NK-92 (cell line): ENCODE results near the gene MPND.
A peak's percentile ranks its signal among the peaks of the same experiment; 100 is the strongest.

Experiments
- DNase-seq: peaks from one replicate; lab custom pipeline; 2025; ENCODE audit not compliant: unreplicated experiment; lab: John Stamatoyannopoulos, UW

MPND gene

DNA sequence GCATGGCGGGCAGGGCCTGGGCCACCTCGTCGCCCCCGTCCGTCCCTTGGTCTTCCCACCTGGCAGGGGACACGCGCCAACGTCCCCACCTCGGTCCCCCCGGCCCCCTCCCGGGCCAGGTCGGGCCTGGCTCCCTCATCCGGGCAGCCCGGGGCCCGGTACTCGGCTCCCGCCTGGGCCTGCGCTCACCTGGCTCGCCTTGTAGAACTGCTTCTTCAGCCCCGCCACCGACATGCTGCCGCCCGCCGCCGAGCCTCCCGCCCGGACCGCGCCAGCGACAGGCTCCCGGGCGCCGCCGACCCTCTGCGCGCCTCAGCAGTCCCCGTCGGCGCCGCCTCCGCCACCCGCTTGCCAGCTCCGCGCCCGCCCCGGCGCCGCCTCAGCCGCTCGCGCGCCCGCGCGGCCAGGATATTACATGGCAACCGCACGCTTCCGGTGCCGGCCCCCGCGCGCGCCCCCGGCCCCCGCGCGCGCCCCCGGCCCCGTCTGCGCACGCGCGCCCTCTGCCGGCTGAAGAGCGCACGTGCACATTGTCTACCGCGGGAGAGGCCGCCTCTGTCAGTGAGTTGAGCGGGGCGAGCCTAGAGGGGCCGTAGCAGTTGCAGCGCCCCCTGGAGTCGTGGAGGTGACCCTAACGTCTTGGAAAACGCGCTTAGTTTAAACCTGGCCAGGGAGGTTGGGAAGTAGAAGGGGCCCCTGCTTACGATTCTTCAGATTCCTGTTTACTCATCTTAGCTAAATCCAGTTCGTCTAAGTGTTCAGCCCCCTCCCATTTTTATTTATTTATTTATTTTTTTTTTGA is 57.0 kb downstream of the MPND start, which contains the start of gene SH3GL1:
SH3GL1 (minus strand) TSS at position 413 of the 802 bp plus-strand sequence; CDS start at position 234, 179 bp downstream.
- peak; percentile 32 for DNase-seq

GRCh38 chr19:4401769-4402170 is 58.4 kb downstream of the MPND start:
- no peak for DNase-seq

DNA sequence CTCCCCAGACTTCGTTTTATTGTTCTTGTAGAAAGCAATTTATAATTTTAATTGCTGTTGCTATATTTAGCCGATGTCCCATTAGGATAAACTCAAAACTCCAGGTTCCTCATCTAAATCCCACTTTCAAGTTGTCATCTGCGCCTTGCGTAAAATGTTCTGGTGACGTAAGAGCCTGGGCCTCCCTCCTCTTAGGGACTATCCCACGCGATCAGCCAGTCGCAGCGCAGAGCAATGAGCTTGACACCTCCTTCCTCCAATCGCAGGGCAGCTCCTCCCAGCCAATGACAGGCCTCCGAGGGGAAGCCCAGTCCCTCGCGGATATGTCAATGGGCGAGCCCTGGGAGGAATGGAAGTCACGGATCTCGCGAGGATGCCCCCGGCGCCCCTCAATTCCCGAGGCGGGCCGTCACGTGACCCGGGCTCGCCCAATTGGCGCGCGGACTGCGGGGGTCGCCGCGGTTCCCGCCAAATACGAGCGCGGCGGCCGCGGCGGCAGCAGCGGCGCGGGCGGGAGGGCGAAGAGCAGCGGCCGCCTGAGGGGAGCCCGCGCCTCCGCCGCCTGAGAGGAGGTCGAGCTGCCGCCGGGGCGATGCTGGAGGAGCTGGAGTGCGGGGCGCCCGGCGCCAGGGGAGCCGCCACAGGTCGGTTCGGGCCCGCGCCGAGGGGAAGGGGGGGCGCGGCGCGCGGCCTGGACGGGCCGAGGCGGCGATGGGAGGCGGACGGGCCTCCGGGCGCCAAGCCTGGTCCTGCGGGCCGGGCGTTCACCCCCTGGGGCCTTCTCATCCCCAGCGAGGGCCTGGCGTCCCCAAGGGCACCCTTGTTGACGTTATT is 59.0 kb downstream of the MPND start, which contains the start of gene CHAF1A:
CHAF1A (plus strand) TSS at position 470 of the 834 bp plus-strand sequence; CDS start at position 593, 123 bp downstream.
- peak; percentile 97 for DNase-seq

- DNase-seq, result no peak
Measured at GRCh38 chr19:4403005-4403761, 59.8 kb downstream of the MPND start.

GRCh38 chr19:4405977-4406376 is 62.6 kb downstream of the MPND start:
- DNase-seq, result no peak

- no peak for DNase-seq
Measured at GRCh38 chr19:4406626-4407025, 63.3 kb downstream of the MPND start.

GRCh38 chr19:4409123-4409933 is 66.0 kb downstream of the MPND start:
- DNase-seq, result no peak
